Parathyroid adenoma (tissue), 2 donors: ENCODE data around the gene C10orf67.

ENCODE experiments used
- H2AFZ ChIP-seq: fragments of 300-600 bp; sonication (generic); one replicate; pipeline ENCODE4 v1.7.0; 2017; ENCODE audit warnings: antibody characterized with exemption, mild to moderate bottlenecking
- H3K27ac ChIP-seq: fragments of 300-600 bp; sonication (generic); one replicate; pipeline ENCODE4 v1.7.0; 2017
- H3K27me3 ChIP-seq: fragments of 300-600 bp; sonication (generic); one replicate; pipeline ENCODE4 v1.7.0; 2017; ENCODE audit warnings: low read length; ENCODE audit not compliant: control insufficient read depth, insufficient read depth
- H3K36me3 ChIP-seq: fragments of 300-600 bp; sonication (generic); one replicate; pipeline ENCODE4 v1.7.0; 2017; ENCODE audit warnings: low read length; ENCODE audit not compliant: control insufficient read depth, insufficient read depth
- H3K4me1 ChIP-seq: fragments of 300-600 bp; sonication (generic); one replicate; pipeline ENCODE4 v1.7.0; 2017; ENCODE audit warnings: control low read depth
- H3K4me2 ChIP-seq: fragments of 300-600 bp; sonication (generic); one replicate; pipeline ENCODE4 v1.7.0; 2017; ENCODE audit warnings: low read length
- H3K4me3 ChIP-seq: fragments of 300-600 bp; sonication (generic); one replicate; pipeline ENCODE4 v1.7.0; 2017; ENCODE audit warnings: low read depth, low read length
- H3K79me2 ChIP-seq: fragments of 300-600 bp; sonication (generic); one replicate; pipeline ENCODE4 v1.7.0; 2017; ENCODE audit warnings: control low read depth
- H3K9ac ChIP-seq: fragments of 300-600 bp; sonication (generic); one replicate; pipeline ENCODE4 v1.7.0; 2017; ENCODE audit warnings: mild to moderate bottlenecking
- H3K9me3 ChIP-seq: fragments of 300-600 bp; sonication (generic); one replicate; pipeline ENCODE4 v1.7.0; 2017; ENCODE audit warnings: low read length; ENCODE audit not compliant: control insufficient read depth
- TF ChIP-seq, protein P1 (sequence below): fragments of 300-600 bp; sonication (generic); IDR thresholded peaks from one replicate; pipeline ENCODE4 v1.7.0; 2017; ENCODE audit warnings: antibody characterized with exemption, mild to moderate bottlenecking
- donor health status: primary hyperparathyroidism.

Gene C10orf67

DNA sequence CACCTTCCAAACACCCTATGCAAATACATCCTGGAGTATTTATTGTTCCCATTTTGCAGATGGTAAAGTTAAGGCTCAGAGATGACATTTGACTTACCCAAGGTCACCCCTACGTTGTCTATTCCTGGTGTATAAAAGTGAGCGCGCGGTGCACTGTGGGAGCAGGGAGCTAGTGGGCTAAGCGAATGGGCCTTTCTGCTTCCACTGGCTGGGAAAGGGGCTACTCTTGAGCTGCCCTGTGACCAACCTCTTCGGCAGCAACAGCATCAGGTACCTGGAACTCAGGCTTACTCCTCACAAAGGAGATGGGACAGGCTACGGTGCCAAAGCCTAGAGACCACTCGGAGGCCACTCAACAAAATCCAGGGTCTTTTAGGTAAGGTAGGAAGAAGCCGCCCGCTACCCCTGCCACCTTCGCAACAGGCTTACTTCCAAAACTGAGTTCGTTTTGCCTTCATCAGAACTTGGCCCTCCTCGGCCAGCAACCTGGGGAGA lies 150.1 kb downstream of the C10orf67 start:
- Histone ChIP-seq H2AFZ (no peak overlapping the region), H3K9me3 (no peaks in the 10 kb centered on the region), H3K4me1 (no peaks in the 10 kb centered on the region), H3K36me3 (no peaks in the 10 kb centered on the region), H3K27ac (no peak overlapping the region), H3K4me3 (no peak overlapping the region), H3K4me2 (no peak overlapping the region), H3K27me3 (peaks cover 15% of the 10 kb centered on the region), H3K9ac (no peak overlapping the region), H3K79me2 (no peaks in the 10 kb centered on the region)
- TF ChIP-seq, protein P1, sequence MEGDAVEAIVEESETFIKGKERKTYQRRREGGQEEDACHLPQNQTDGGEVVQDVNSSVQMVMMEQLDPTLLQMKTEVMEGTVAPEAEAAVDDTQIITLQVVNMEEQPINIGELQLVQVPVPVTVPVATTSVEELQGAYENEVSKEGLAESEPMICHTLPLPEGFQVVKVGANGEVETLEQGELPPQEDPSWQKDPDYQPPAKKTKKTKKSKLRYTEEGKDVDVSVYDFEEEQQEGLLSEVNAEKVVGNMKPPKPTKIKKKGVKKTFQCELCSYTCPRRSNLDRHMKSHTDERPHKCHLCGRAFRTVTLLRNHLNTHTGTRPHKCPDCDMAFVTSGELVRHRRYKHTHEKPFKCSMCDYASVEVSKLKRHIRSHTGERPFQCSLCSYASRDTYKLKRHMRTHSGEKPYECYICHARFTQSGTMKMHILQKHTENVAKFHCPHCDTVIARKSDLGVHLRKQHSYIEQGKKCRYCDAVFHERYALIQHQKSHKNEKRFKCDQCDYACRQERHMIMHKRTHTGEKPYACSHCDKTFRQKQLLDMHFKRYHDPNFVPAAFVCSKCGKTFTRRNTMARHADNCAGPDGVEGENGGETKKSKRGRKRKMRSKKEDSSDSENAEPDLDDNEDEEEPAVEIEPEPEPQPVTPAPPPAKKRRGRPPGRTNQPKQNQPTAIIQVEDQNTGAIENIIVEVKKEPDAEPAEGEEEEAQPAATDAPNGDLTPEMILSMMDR: no peak

DNA sequence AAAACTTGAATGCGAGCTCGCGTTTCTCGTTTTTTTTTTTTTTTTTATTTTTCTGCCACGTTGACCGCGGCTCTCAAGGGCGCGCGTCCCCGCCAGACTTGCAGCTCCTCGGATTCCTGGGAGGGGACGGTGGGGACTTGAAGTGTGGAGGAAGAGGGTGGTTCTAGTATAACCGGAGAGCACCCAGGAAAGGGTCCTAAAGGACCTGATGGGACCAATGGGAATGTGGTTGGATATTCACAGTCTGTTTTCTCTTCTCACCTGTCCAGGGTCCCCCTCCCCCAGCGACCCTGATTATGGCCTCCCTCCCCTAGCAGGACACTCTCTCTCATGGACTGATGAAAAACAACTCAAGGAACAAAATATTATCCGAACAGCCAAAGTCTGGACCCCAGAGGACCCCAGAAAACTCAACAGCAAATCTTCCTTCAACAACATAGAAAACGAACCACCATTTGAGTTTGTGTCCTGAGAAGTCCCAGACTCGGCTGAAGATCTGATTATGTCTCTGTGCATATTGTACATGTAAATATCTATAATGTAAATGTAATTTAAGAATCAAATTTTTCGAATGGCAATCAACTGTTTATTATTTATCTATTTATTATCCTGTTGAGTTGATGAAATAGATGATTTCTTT lies 151.0 kb downstream of the C10orf67 start:
- Histone ChIP-seq H3K9ac (no peak overlapping the region), H3K9me3 (no peaks in the 10 kb centered on the region), H3K27me3 (peaks cover 15% of the 10 kb centered on the region), H3K4me1 (no peaks in the 10 kb centered on the region), H3K4me3 (no peak overlapping the region), H3K4me2 (no peak overlapping the region), H2AFZ (no peak overlapping the region), H3K79me2 (no peaks in the 10 kb centered on the region), H3K36me3 (no peaks in the 10 kb centered on the region), H3K27ac (no peak overlapping the region)
- TF ChIP-seq, protein P1: no peak

DNA sequence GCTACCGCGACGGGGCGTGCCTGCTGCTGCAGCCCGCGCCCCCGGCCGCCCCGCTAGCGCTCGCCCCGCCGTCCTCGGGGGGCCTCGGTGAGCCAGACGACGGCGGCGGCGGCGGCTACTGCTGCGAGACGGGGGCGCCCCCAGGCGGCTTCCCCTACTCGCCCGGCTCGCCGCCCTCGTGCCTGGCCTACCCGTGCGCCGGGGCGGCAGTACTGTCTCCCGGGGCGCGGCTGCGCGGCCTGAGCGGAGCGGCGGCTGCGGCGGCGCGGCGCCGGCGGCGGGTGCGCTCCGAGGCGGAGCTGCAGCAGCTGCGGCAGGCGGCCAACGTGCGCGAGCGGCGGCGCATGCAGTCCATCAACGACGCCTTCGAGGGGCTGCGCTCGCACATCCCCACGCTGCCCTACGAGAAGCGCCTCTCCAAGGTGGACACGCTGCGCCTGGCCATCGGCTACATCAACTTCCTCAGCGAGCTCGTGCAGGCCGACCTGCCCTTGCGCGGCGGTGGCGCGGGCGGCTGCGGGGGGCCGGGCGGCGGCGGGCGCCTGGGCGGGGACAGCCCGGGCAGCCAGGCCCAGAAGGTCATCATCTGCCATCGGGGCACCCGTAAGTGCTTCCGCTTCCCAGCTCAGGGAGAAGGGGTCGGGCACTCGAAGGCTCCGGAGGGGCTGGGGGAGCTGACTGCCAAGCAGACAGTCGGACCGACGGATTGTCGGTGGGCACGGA lies 151.7 kb downstream of the C10orf67 start:
- H3K36me3 ChIP-seq: no peaks in the 10 kb centered on the region
- no peak overlapping the region for H3K4me3 ChIP-seq
- H3K9me3 ChIP-seq: no peaks in the 10 kb centered on the region
- H3K4me2 ChIP-seq: no peak overlapping the region
- no peak overlapping the region for H2AFZ ChIP-seq
- no peaks in the 10 kb centered on the region for H3K79me2 ChIP-seq
- TF ChIP-seq, protein P1: no peak
- H3K27me3 ChIP-seq: peaks cover 15% of the 10 kb centered on the region
- no peak overlapping the region for H3K9ac ChIP-seq
- no peak overlapping the region for H3K27ac ChIP-seq
- H3K4me1 ChIP-seq: no peaks in the 10 kb centered on the region

DNA sequence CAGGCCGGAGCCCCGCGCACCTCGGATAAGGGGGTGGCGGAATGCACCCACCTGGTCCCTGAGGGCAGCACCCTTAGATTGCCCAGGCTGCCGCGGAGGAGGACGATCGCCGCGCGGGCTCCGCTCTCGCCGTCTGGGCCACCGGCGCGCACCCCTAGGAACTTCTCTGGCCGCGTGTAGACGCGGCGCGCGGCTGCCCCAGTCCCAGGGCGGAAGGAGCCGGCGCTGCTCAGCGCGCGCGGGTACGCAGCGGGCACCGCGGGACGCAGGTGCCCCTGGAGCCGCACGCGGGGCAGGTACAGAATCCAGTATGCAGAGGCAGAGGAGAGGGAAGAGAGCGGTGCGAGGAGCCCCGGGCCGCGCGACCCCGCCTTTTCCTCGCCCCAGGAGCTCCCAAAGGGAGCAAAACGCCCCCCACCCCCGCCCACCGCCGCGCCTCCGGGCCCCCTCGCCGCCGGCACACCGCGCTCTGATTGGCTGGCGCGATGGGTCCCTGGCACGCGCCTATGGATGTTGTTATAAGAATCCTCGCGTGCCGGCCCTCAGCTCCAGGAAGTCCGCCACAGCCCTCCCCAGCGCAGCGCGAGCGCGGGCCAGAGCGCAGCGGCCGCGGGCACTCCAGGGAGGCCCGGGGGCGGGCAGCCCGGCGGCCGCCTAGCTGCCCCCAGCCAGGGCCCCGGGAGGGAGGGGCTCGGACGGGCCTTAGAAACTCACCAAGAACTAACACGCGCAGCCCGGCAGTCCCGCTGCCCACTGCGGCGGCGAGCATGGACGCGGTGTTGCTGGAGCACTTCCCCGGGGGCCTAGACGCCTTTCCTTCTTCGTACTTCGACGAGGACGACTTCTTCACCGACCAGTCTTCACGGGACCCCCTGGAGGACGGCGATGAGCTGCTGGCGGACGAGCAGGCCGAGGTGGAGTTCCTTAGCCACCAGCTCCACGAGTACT lies 152.6 kb downstream of the C10orf67 start, which contains the start of gene PTF1A:
TSS of gene PTF1A (plus strand) at position 549 of the 948 bp plus-strand sequence. CDS start at position 768, 219 bp downstream.
- TF ChIP-seq, protein P1: no peak
- H3K4me3 ChIP-seq: no peak within 1 kb of the TSS
- H3K9ac ChIP-seq: no peak within 1 kb of the TSS
- H3K79me2 ChIP-seq: no peaks in the 10 kb centered on the region
- no peaks in the 10 kb centered on the region for H3K4me1 ChIP-seq
- no peaks in the 10 kb centered on the region for H3K36me3 ChIP-seq
- no peaks in the 10 kb centered on the region for H3K9me3 ChIP-seq
- peaks cover 15% of the 10 kb centered on the region for H3K27me3 ChIP-seq
- no peak within 1 kb of the TSS for H2AFZ ChIP-seq
- no peak within 1 kb of the TSS for H3K4me2 ChIP-seq
- no peak within 1 kb of the TSS for H3K27ac ChIP-seq
